Stimulated activated CD4-positive, alpha-beta T cell treated with anti-CD3 and anti-CD28 coated beads, TNF-alpha, amount 100 ng/mL, for 48 hours (primary cell): Measurements from ENCODE around the gene PIK3CD.
A peak's percentile ranks its signal among the peaks of the same experiment; 100 is the strongest.
"Not testable (repeated sequence)": the region's sequence is repeated elsewhere in the genome, so short reads cannot be mapped to it uniquely, and the experiment has no call there.

ENCODE experiments used
- DNase-seq, 3 donors: peaks; one replicate each; pipeline ENCODE4 v3.0.0-alpha.2; 2020; ENCODE audit warnings: low read depth in 3 of 3

Gene PIK3CD

DNA sequence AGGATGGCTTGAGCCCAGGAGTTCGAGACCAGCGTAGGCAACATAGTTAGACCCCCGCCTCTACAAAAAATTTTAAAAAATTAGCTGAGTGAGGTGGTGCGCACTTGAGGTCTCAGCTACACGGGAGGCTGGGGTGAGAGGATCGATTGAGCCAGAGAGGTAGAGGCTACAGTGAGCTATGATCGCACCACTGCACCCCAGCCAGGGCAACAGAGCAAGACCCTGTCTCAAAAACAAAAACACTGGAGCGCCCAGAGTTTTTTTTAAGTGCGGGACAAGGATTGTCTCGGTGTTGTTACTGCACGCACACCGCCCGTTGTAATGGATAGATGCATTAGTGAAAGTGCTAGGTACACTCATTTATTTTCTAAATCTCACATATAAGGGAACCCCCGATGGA, 37.1 kb downstream of the PIK3CD start:
- no peak for DNase-seq

DNA sequence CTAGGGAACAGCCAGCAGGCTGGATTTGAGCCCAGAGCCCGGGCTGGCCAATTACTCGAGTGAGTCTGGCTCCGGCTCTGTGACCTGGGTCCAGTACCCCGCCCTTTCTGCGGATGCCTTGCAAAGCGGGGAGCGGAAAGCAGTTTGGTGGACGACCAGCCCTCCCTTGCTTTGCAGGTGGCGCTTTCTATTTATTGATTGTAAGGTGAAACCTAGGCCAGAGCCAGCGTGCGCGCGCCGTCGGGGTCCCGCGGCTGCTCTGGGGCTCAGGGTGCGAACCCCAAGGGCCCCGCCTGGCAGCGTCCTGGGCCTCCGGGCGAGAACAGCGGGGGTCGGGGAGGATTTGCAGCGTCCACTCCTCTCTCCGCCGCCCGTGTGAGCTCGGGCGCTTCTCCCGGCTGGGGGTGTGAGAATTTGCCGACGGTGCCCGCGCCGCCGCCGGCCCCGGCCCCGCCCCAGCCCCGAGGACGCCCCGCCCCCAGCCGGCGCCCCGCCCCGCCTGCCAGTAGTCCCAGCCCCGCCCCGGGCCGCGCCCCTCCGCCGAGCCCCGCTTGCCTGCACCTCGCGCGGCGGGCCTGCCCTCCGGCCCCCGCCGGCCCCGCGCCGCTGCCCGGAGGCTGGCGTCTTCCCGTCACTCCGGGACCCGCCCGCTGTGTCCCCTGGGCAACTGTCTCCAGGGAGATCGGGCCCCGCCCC, 37.6 kb downstream of the PIK3CD start:
- DNase-seq: peak; percentile 52 to 90 (median 73)

DNA sequence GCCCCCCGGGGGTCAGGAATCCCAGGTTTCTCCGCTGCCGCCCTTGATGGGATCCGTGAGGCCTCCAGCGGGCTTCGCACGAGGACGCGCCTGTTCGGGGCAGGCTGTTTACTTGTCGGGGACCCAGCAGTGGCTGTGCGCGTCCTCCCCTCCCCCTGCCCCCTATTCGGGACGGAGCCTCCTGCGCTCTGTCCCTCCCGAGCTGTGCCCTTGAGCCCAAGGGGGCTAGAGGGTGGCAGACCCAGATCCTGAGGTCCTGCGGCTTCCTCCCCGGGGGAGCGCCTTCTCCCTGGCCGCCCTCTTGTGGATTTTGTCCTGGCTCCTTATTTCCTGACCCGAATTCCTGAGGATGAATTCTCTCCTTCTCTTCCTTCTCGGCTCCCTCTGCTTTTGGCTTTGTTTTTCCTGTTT, 38.4 kb downstream of the PIK3CD start:
- DNase-seq: no peak

DNA sequence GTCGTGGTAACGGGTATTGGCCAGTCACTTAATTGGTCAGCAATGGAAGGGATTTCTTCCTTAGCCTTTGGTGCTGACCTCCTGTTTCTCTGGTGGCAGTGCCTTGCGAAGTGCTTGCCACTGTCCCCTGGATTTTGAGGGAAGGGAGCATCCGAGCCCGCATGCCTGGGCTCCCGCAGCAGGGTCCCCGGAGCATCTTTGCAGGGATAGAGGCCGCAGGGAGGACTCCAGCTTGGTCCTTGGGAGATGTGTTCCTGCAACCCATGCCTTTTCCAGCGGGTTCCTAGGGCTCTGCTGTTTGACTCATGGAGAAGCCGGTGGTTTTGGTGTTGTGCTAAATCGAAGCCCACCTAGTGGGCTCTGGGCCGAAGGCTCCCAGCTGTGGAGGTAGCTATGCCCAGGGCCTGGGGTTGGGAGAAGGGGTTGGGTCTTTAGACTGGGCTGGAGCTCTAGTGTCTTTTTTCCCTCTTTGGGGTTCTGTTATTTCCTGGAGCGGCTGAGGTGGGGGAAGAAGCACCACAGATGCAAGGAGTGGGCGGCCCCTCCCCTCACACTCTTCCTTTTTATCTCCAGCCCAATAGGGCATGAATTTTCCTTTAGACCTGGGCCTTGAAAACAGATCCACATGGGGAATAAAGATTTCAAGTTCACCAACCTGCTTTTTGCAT, 39.0 kb downstream of the PIK3CD start:
- no peak for DNase-seq

DNA sequence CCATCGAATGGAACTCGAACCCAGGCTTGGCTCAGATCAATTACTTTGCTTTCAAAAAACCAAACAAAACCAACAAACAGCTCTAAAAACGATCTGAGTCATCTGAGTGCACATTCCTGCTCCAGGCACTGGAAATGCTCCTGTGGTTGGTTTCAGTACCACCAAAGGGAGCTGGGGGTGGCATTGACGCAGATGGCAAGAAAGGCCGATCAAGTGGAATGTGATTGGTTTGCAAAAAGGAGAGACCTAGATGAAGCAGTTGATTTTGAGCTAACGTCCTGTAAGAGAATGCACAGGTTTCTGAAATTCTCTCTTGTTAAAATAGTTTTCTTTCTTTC, 39.5 kb downstream of the PIK3CD start:
- no peak for DNase-seq

DNA sequence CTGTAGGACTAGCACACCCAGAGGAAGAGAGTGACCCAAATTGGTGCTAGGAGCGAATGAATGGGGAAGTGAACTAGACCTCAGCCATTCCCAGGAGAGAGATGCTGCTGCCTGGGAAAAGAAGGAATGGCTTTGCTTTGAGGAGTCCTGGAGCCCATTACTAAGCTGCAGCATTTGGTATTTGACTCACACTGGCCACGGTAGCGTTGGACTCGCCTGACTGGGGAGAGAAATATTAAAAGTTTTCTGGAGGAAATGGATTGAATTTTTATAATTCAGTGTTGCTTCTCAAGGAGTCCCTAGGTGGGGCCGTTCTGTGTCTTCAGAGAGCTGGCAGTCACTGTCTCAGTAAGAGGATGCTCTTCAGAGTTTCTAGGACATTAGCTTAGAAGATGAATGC, 40.2 kb downstream of the PIK3CD start:
- no peak for DNase-seq

DNA sequence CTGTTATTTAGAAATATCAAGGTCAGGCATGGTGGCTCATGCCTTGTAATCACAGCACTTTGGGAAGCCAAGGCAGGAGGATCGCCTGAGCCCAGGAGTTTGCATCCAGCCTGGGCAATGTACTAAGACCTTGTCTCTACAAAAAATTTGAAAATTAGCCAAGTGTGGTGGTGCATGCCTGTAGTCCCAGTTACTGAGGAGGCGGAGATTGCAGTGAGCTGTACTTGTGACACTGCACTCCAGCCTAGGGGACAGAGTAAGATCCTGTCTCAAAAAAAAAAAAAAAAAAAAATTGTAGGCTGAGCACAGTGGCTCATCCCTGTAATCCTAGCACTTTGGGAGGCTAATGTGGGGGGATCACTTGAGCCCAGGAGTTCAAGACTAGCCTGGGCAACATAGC, 45.3 kb downstream of the PIK3CD start:
- DNase-seq: no peak

DNA sequence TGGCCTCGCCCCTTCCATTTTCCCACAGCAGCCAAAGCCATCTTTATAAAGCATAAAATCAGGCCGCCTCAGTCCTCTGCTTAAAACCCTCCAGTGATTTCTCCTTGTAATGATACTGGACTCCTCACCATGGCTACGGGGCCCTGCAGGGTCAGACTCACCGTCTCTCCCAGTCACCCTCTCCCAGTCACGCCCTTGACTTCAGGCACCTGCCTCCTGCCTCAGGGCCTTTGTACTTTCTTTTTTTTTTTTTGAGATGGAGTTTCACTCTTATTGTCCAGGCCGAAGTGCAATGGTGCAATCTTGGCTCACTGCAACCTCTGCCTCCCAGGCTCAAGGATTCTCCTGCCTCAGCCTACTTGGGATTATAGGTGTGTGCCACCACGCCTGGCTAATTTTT, 47.8 kb downstream of the PIK3CD start:
- no peak for DNase-seq

DNA sequence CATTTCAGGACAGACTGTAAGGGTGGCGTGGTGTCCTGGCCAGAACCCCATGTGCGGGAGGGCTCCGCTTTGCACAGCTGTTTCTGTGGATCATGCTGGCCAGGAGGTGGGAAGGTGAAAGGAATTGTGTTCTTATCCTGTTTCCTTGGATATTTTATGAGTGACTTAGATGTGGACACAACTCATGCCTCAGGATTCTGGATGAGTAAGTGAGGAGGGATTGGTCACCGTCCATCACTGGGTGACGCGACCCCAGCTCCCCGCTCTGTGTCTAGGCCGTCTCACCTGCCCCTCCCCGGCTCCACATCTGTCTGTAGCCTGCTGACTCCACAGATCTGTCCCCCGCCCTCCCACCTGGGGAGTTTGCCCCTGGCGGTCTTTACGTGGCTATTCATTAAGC, 48.8 kb downstream of the PIK3CD start:
- DNase-seq: no peak

DNA sequence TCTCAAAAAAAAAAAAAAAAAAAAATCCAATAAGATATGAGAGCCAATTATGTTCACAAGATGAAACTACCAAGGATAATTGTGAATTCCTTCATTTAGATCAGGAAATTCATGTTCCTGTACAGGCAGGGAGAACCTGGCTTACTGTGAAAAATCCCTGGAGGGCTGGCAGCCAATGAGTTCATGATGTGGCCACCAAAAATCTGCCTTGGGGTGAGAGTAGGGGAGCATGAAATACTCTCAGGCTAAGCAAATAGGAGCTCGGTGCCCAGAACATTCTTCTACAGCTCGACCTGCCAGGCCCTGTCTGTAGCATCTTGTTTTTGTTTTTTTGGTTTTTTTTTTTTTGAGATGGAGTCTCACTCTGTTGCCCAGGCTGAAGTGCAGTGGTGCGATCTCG, 50.1 kb downstream of the PIK3CD start:
- no peak for DNase-seq

DNA sequence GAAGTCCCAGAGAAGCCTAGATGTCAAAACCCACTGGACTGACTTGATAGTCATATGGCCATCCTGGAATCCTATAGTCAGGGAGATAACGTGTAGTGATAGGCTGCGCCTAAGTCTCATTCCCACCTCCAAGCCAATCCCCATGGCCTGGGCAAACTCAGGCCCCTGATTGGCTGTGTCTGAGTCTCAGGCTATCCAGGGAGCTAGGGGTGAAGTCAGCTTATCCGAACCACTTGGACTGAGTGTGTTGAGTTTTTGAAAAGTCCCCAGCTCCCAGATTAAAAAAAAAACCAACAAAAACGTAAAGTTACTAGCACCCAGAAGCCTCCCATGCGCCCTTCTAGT, 51.6 kb downstream of the PIK3CD start:
- no peak for DNase-seq

DNA sequence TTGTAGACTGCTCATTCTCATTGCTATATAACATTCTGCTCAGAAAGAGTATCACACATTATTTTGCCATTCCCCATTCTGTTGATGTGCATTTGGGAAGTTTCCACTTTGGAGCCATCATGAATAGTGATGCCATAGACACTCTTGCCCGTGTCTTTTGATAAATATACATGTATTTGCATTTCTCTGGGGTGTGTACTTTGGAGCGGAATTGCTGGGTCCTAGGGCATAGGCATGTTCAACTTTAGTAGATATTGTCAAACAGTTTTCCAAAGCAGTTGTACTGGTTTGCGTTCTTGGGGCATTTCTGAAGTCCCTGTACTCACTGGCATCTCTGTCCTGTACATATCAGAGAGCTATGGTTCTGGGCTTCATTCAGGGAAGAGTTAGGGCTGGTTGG, 52.1 kb downstream of the PIK3CD start:
- no peak for DNase-seq

DNA sequence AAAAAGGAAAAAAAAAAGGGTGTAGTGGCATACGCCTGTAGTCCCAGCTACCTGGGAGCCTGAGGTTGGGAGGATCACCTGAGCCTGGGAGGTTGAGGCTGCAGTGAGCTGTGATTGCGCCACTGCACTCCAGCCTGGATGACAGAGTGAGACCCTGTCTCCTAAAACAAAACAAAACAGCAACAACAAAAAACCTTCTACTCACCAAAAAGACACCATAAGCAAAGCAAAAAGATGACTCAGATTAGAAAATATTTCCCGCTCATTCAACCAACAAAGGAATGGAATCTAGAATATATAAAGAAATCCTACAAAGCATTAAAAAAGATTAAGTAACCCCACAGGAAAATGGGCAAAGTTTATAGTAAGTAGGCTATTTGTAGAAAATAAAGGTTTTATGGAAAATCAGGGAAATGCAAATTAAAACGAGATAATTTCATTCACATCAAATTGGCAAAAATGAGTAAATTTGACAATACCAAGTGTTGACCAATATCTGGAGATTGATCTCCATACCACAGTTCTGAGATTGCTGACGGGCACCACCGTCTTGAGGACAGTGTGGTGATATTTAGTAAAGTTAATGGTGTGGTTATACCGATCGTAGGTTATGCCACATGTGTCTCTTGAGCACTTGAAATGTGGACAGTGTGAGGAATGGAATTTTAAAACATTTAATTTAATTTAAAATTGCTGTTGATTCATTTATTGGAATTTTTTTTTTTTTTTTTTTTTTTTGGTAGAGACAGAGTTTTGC, 54.0 kb downstream of the PIK3CD start:
- no peak for DNase-seq

DNA sequence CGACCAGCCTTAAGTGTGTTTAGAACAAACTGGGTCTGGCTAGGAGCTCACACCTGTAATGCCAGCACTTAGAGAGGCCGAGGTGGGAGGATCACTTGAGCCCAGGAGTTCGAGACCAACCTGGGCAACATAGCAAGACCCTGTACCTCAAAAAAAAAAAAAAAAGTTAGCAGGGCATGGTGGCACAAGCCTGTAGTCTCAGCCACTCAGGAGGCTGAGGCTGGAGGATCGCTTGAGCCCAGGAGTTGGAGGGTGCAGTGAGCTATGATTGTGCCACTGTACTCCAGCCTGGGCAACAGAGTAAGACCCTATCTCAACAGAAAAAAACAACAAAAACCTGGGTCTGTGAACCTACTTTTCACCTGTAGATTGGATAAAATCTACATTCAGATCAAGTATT, 54.6 kb downstream of the PIK3CD start:
- no peak for DNase-seq

DNA sequence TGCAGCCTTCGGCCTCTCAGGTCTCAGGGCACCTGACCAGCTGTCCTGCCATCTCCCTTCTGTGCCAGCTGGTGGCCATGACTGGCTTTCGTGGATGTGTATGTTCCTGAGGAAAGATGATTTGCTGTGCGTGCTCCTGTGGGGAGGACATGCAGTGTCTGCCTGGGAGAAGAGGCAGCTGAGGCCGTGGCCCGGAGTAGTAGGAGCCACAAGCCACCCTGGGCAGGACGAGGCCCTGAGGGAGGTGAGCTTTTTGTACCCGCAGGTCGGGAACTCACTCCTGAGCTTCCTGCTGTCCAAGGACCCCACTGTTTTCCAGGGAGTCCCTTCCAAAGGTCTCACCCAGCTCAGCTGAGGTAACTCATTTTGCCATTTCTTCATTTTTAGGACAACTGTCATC, 58.5 kb downstream of the PIK3CD start:
- DNase-seq: no peak

DNA sequence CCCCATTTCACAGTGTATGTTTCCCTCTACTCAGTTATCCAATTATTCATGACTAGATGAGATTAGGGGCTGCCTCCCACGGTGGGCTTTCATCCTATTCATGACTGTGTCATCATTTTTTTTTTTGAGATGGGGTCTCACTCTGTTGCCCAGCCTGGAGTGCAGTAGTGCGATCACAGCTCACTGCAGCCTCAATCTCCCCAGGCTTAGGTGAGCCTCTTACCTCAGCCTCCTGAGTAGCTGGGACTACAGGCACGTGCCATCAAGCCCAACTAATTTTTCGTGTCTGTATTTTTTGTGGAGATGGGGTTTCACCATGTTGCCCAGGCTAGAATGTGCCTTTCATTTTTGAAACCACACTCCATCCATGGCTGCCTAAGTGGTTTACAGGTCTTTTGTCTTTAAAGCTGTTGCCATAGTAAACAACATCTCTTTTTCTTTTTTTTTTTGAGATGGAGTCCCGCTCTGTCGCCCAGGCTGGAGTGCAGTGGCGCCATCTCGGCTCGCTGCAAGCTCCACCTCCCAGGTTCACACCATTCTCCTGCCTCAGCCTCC, 60.0 kb downstream of the PIK3CD start:
- DNase-seq: no peak

DNA sequence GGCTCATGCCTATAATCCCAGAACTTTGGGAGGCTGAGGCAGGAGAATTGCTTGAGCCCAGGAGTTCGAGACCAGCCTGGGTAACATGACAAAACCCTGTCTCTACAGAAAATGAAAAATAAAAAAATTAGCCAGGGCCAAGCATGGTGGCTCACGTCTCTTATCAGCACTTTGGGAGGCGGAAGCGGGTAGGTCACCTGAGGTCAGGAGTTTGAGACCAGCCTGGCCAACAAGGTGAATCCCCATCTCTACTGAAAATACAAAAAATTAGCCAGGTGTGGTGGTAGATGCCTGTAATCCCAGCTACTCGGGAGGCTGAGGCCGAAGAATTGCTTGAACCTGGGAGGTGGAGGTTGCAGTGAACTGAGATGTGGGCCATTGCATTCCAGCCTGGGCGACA, 61.2 kb downstream of the PIK3CD start:
- DNase-seq: not testable (repeated sequence)

DNA sequence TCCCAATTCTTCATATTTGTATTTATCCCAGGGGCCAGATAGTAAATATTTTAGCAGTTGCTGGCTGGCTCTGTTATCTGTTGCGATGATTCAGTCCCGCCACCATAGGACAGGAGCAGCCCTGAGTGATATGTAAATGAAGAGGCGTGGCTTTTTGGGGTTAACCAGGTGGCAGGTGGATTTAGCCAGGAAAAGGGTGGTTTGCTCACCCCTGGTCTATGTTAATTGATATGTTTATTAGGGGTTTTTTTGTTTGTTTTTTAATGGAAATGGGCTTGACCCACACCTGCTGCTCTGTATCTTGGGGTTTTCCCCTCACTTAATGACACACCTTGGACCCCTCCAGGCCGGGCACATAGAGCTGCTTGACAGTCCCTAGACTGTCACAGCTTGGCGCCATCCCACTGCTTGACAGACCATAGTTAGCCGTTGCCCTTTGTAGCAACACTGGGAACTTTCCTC, 62.8 kb downstream of the PIK3CD start:
- DNase-seq: no peak

DNA sequence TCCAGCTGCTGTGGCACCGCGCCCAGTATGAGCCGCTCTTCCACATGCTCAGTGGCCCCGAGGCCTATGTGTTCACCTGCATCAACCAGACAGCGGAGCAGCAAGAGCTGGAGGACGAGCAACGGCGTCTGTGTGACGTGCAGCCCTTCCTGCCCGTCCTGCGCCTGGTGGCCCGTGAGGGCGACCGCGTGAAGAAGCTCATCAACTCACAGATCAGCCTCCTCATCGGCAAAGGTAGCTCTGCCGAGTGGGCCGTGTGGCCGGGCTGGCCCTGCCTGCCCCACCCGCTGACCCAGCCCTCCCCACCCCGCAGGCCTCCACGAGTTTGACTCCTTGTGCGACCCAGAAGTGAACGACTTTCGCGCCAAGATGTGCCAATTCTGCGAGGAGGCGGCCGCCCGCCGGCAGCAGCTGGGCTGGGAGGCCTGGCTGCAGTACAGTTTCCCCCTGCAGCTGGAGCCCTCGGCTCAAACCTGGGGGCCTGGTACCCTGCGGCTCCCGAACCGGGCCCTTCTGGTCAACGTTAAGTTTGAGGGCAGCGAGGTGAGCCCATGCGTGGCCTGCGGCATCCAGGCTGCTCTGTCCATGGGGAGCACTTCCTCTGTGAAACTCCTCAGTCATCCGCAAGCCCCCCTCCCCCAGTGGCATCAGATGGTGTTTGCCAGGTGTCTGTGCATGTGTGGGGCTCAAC, 64.2 kb downstream of the PIK3CD start:
- no peak for DNase-seq

DNA sequence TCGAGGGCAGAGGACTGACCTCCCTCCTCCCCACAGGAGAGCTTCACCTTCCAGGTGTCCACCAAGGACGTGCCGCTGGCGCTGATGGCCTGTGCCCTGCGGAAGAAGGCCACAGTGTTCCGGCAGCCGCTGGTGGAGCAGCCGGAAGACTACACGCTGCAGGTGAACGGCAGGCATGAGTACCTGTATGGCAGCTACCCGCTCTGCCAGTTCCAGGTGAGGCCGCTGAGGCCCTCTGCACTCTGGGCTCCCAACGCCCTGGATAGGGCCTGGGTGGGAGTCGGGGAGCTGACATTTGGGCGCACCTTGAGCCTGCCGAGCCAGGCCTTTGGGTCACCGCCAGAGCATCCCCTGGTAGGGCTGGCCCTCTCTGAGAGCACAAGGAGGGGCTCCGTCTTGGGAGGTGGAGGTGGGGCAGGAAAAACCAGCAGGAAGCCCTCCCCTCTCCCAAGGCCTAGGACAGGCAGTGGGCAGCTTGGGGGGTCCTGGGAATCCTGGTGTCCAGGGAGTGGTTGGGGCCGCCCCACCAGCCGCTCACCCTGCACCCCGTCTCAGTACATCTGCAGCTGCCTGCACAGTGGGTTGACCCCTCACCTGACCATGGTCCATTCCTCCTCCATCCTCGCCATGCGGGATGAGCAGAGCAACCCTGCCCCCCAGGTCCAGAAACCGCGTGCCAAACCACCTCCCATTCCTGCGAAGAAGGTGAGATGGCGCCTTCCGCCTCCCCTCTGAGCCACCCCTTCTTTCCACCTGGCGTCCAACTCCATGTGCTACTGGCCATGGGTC, 65.1 kb downstream of the PIK3CD start:
- no peak for DNase-seq

DNA sequence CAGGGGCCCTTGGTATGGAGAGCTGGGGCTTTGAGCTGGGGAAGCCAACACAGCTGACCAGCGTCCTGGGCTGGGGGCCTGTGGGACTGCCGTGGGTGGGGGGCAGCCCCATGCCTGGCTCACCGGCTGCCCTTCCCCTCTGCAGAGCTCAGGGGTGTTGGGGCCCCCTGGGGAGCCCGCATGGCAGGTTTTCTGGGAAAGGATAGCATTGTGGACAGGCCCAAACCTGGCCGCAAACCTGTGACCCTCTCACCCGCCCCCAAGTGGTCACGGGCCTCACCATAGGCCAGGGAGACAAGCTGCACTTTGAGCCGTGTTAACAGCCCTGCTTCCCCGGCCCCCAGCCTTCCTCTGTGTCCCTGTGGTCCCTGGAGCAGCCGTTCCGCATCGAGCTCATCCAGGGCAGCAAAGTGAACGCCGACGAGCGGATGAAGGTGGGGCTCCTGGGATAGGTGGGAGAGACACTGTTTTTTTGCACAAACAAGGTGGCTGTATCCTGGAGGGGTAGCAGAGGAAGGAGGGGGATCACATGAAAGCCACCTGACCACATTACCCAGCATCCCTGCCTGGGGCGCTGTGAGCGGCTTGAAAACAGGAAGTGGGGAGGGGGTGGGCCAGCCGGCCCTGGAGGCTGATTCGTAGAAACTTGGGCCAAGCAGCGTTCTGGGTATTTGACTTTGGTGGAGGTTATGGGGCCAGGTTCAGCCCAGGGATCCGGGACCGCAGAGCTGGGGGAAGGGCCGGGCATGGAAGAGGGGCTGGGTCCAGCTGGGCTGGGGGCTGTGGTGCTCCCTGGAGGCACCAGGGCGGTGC, 65.9 kb downstream of the PIK3CD start:
- peak; percentile 62 to 77 (median 75) for DNase-seq
